ENCODE measurements around the gene ZNF541.
"Not testable (repeated sequence)": the region's sequence is repeated elsewhere in the genome, so short reads cannot be mapped to it uniquely, and the experiment has no call there.

The ZNF541 gene

DNA sequence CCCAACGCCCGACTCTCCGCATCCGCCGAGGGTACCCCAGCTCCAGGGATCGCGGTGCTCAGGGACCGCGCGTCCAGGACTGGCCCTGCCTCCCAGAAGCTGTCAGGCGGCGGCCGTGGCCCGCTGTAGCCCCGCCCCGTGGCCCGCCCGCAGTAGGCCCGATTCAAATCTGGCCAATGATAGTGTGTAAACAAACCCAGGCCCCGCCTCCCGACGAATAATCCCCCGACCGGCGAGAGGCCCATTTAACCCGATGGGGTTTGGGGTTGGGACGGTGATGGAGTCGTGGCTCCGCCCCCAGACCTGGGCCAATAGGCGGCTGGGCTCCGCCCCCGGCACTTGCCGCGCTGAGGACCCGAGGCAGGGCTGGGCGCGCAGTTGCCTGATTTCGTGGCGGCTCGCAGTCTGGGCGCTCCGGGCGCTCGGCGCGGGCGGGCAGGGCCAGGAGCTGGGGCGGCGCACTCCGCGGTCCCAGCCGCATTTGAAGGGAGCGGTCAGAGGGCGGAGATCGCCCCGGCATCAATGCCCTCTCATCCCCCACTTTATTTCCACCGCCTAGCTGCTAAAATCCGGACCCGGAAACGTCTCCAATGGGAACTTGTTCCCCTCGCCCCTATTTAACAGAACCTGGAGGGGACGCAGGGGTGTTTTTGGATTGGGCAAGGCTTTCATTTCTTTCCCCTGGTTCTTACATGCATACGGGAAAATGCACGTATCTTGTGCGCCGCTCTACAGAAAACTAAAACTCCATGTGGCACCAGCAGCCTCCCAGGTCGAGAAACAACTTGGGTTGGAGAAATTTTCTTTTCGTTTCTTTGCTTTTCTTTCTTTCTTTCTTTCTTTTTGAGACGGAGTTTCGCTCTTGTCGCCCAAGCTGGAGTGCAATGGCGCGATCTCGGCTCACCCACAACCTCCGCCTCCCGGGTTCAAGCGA is 27.6 kb upstream of the ZNF541 start:
- DNase-seq (ENCODE audit: low read depth): peak; percentile 99

GRCh38 chr19:47599671-47600245 is 26.8 kb upstream of the ZNF541 start:
- not testable (repeated sequence) for DNase-seq (ENCODE audit: low read depth)

GRCh38 chr19:47598407-47599349 is 25.7 kb upstream of the ZNF541 start:
- no peak for DNase-seq (ENCODE audit: low read depth)

GRCh38 chr19:47595944-47596343 is 23.0 kb upstream of the ZNF541 start:
- DNase-seq (ENCODE audit: low read depth): no peak

DNA sequence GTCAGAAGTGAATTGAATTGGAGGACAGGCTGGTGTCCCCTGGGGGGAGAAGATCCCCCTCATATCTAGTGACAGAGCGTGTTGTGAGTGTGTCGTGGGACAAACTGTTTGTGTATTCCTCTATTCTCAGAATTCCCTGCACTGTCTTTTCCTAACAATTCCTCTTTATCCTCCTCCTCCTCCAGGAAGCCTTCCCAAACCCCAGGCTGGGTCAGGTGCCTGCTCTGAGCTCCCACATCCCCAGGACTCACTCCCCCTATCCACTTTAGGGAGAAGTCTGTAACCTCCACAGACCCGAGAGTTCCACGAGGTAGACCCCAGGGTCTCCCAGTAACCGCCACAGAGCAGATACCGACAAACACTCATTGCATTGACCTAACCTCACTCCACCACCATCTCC is 20.9 kb upstream of the ZNF541 start:
- DNase-seq (ENCODE audit: low read depth): no peak

- no peak for DNase-seq (ENCODE audit: low read depth)
Observed at GRCh38 chr19:47589824-47590223, 16.9 kb upstream of the ZNF541 start.

GRCh38 chr19:47587295-47587694 is 14.3 kb upstream of the ZNF541 start:
- no peak for DNase-seq (ENCODE audit: low read depth)

DNA sequence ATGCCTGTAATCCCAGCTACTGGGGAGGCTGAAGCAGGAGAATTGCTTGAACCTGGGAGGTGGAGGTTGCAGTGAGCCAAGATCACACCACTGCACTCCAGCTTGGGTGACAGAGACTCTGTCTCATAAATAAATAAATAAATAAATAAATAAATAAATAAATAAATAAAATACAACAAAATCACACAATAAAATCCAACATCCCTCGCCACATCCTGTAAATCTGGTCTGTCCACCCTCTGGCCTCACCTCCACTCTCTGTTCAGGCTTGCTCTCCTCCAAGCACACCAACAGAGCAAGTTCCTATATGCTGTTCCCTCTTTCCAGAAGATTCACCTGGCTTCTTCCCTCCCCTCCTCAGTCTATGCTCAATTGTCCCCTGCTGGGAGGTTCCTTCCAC is 10.2 kb upstream of the ZNF541 start:
- not testable (repeated sequence) for DNase-seq (ENCODE audit: low read depth)

DNA sequence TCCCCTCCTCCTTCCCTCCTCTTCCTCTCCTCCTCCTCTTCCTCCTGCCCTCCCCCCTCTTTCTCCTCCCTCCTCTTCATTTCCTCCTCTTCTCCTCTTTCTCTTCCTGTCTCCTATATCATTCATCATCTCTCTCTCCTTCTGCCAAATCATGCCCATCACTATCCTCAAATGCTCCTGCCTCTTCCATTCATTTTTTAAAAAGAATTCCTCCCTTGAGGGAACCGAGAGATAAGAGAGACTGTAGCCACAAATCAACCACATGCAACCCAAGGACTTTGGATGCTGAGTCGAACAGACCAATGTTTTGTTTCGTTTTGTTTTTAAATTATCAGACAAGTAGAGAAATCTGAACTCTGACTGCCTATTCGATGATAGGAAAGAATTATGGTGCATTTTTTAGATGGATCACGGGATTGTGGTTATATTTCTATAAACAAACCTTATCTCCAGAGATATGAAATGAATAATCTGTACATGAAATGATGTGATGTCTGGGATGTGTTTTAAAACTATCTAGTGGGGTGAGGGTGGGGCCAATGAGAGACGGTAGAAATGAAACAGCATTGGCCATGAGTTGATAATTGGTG is 9.5 kb upstream of the ZNF541 start:
- no peak for DNase-seq (ENCODE audit: low read depth)

DNA sequence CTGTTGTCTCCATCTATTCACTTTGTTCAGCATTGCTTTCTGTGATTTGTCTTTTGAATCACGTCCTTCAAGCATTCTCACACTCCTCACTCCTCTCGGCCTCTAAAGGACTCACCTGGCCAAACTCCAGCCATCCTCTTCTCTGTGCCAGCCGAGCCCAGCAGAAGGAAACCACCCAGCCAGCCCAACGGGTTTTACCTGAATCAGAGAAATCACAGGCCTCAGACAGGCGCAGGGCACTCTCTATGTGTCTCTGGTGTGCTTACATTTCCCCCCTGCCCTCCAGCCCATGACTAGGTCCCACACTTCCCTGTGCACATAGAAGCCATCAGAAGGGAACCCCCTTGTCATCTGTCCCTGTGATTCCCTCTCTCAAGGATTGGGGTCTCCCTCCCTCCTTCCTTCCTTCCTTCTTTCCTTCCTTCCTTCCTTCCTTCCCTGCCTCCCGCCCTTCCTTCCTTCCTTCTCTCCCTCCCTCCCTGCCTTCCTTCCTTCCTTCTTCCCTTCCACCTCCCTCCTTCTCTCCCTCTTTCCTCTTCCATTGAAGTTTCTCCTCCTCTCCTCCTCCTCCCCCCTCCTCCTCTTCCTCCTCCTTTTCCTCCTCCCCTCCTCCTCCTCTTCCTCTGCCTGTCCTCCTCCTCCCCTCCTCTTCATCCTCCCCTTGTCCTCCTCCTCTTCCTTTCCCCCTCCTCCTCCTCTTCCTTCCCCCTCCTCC is 8.8 kb upstream of the ZNF541 start:
- DNase-seq (ENCODE audit: low read depth): no peak

GRCh38 chr19:47580397-47580796 is 7.4 kb upstream of the ZNF541 start:
- no peak for DNase-seq (ENCODE audit: low read depth)

- DNase-seq (ENCODE audit: low read depth): no peak
Observed at GRCh38 chr19:47572635-47573034, 313 bp downstream of the ZNF541 start.

DNA sequence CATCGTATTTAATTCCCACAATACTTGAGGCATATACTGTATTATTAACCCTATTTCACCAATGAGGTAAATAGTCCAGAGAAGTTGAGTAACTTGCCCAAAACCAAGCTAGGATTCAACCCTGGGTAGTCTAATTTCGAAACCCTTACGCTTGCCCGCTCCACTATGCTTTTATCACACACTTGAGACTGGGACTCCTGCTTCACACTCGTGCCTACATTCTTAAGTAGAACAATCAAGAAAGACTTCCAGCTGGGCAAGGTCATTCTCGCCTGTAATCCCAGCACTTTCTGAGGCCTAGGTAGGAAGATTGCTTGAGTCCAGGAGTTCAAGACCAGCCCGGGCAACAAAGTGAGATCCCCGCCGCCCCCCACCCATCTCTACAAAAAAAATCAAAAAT is 3.6 kb downstream of the ZNF541 start:
- DNase-seq (ENCODE audit: low read depth): no peak

GRCh38 chr19:47564081-47564480 is 8.9 kb downstream of the ZNF541 start:
- DNase-seq (ENCODE audit: low read depth): no peak

DNA sequence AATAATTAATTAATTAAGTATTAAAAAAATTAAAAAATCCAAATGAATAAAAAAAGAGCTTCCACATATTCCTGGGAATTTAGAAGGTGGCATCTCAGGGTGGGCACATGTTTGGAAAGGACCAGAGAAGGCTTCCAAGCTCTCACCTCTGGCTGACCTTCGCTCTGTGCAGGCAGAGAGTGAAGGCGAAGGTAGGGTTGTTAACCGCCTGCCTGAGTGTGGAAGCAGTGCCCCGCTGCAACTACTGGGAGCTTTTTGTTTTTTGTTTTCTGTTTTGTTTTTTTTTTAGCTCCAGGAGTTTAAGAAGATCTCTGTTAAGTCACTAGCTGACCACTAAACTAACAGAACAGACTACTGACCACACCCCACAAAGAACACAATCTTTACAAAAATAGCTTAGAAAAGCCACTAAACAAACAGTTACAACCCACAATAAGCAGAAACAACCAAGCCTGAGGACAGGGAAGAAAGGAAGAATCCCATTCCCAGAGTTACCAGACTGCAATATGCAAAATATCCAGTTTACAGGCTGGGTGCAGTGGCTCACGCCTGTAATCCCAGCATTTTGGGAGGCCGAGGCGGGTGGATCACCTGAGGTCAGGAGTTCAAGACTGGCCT is 11.4 kb downstream of the ZNF541 start:
- no peak for DNase-seq (ENCODE audit: low read depth)

- no peak for DNase-seq (ENCODE audit: low read depth)
Observed at GRCh38 chr19:47560999-47561398, 11.9 kb downstream of the ZNF541 start.

DNA sequence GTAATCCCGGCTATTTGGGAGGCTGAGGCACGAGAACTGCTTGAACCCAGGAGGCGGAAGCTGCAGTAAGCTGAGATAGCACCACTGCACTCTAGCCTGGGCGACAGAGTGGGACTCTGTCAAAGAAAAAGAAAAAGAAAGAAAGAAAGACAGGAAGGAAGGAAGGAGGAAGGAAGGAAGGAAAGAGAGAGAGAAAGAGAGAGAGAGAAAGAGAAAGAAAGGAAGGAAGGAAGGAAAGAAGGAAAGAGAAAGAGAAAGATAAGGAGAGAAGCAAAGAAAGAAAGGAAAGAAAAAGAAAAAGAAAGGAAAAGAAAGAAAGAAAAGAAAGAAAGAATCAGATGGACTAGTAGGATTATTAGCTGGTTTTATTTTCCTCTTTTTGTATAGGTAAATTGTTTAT is 22.8 kb downstream of the ZNF541 start:
- no peak for DNase-seq (ENCODE audit: low read depth)

GRCh38 chr19:47549261-47549862 is 23.6 kb downstream of the ZNF541 start:
- no peak for DNase-seq (ENCODE audit: low read depth)

DNA sequence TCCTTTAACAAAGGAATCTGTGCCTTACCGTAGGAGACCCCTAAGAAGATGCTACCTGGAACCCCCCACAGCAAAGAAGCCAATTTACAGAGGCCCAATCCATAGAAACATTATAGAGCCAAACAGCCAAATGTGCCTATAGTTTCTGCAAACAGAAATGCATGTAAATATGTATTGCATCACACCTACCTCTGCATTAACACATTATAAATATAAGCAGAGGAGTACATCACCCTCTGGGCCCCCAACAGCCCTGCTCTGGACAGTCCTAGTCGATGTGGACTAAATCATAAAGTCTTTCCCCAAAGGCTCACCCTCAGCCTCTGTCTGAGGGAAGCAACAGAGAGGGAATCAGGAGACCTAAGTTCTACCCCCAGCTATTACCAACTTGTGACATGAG is 25.7 kb downstream of the ZNF541 start:
- no peak for DNase-seq (ENCODE audit: low read depth)

Measured in stimulated activated CD8-positive, alpha-beta memory T cell treated with anti-CD3 and anti-CD28 coated beads, Interleukin-12 subunit alpha, Interleukin-12 subunit beta, amount 100 ng/mL, for 1 hour (primary cell).